LNCAP (cell line): Measurements from ENCODE around the gene ARHGAP33.

Experiments used
- TF ChIP-seq, protein P1 (sequence below): fragments of 450-650 bp; IDR thresholded peaks from 2 replicates; pipeline ENCODE4 v1.5.1; 2017; ENCODE audit warnings: mild to moderate bottlenecking

The ARHGAP33 gene

DNA sequence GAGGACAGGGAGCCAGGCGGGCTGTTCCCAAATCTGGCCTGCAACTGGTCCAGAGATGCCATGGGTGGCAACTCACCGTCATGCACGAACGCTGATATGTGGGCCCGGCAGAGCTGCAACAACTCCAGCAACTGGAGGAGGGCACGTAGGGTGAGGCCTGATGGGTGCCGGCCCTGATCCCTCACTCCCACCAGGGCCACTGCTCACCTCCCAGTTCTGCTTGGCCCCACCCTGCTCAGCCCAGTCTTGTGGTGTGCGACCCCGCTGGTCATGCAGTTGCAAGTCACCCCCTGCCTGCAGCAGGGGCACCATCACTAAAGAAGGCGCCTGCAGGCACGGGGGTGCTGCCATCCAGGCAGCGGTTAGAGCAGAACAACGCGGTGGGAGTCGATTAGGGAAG is 16.9 kb downstream of the ARHGAP33 start:
- TF ChIP-seq, protein P1, sequence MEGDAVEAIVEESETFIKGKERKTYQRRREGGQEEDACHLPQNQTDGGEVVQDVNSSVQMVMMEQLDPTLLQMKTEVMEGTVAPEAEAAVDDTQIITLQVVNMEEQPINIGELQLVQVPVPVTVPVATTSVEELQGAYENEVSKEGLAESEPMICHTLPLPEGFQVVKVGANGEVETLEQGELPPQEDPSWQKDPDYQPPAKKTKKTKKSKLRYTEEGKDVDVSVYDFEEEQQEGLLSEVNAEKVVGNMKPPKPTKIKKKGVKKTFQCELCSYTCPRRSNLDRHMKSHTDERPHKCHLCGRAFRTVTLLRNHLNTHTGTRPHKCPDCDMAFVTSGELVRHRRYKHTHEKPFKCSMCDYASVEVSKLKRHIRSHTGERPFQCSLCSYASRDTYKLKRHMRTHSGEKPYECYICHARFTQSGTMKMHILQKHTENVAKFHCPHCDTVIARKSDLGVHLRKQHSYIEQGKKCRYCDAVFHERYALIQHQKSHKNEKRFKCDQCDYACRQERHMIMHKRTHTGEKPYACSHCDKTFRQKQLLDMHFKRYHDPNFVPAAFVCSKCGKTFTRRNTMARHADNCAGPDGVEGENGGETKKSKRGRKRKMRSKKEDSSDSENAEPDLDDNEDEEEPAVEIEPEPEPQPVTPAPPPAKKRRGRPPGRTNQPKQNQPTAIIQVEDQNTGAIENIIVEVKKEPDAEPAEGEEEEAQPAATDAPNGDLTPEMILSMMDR, result no peak

DNA sequence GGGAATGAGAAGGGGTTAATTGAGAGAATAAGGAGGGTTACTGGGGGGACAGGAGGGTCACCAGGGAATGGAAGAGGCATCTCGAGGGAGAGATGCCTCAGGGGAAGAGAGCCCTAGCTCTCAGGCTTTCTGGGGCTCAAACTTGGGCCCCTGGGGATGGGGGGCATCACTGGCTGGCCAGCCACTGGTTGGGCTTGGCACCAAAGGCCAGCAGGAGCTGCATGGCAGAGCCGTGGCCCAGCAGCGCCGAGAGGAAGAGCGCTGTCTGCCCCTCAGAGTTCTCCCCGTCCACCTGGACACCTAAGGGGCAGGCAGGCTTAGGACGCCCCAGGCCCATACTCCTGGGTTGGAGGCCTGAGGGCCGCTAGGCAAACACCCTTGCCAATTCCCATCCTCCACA is 17.5 kb downstream of the ARHGAP33 start:
- TF ChIP-seq, protein P1, result no peak

DNA sequence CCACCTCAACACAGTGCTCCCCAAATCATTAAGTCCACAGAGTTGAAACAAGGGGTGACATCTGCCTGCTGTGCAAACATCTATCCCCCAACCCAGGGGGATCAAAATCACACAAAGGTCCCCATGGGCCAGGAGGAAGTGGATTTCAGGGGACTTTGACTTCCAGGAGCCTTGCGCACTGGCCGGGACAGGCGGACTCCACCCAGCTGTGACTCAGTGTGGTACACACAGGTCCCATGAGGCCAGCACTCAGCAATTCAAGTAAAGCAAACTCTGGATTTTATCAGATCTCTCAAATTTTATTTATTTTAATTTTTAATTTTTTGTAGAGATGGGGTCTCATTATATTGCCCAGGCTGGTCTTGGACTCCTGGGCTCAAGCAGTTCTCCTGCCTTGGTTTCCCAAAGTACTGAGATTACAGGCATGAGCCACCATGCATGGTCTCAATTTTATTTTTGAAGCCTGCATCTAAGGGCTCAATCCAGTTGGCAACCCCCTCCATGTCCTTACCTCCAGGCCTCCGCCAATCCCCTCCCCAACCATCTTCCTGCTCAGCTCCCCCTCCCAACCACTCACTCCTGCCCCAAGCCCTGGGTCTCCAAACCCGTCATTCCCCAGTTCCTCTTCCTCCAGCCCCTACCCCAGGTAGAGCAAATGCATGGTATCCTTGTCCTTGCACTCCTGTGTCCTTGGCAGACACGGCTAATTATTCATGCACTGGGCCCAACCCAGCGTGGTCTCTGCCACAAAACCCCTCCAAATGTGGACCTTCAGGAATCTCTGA is 18.2 kb downstream of the ARHGAP33 start:
- TF ChIP-seq, protein P1, result no peak

DNA sequence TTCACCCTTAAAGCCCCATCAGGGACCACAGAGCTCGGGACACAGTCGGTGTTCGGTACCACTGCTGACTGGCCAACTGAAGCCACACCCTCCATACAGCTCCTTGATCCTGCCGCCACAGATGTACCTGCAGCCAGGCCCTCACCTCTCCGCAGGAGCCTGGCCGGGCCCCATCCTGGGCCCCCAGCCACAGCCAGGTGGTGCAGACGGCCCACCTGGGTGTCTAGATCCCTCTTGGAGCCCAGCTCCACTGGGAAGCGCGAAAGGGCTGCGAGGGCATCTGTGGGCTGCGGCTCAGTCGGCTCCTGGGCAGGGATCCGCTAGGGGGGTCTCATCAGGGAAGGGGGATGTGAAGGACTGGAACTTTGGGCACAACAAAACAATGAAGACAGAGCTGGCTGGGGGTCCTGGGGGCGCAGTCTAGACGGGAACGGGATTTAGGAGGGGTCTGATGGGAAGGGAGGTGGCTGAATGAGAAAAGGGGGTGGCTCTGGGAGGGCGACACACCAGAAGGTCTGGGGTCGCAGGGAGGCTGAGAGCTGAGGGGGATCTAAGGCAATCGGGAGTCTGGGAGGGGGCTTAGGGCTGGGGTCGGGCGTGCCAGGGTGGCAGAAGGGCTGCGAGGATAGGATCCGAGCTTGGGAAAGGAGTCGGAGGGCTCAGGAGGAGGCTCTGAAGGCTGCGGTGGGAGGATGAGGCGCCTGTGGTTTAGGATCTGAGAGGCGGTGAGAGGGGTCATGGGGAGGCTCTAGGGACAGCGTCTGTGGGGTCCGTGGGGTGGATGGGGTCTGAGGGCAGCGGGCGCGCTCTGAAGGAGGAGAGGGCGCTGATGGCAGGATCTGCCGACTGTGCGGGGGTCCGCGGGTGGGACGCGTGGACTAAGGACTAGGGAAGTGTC is 21.5 kb downstream of the ARHGAP33 start:
- TF ChIP-seq, protein P1, result no peak

DNA sequence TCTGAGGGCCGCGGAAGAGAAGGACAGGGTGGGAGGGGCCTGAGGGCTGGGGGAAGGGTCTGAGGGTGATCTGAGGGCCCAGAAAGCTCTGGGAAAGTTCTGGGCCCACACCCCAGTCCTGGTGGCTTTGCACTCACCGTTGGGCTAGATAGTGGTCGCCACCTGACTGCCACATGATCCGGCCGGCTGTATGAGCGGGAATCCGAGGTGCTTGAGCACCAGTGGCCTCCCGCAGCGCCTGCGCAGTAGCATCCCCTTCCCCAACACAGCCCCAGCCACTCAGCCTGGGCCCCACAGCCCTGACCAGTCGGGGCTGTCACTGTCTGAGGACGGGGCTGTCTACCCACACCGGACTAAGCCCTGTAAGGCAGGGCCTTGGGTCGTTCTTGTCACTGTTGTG is 22.3 kb downstream of the ARHGAP33 start:
- TF ChIP-seq, protein P1, result no peak

DNA sequence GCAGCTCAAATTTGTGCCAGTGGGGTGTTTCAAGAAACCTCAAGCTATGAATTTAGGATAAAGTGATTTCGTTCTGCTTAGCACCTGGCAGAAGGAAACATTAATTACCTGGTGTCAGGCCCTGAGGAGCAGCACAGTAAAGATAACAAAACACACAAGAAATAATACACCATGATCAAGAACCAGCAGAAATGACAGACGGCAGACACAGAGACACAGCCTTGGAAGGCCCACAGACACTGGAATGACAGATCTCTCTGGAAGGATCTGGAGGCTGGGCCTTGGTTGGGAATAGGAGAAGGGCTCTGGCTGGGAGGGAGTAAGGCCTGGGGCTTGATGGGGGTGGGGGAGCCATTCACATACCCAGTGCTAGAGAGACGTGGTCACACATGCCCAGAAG is 26.5 kb downstream of the ARHGAP33 start:
- TF ChIP-seq, protein P1, result no peak

DNA sequence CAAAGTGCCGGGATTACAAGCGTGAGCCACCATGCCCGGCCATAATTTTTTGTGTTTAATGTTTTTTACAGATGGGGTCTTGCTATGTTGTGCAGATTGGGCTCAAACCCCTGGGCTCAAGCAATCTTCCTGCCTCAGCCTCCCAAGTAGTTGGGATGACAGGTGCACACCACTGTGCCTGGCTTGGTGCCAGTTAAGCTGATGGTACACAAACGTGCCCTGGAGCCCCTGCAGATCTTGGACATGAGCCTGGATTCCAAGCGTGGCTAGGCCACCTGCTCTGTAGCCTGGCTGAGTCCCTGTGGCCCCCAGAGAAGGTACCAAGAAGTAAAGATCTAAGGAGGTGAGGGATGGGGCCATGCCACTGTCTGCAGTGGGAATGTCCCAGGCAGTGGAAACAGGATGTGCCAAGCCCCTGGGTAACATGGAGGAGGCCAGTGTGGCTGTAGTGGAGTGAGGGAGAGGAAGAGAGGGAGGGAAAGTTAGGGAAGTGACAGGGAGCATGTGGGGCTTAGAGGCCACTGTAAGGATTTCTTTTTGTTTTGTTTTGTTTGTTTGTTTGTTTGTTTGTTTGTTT is 30.2 kb downstream of the ARHGAP33 start:
- TF ChIP-seq, protein P1, result no peak
